HG03432 (cell line): ENCODE data around the gene KLHL42.
A peak's percentile ranks its signal among the peaks of the same experiment; 100 is the strongest.
"Not testable (repeated sequence)": the region's sequence is repeated elsewhere in the genome, so short reads cannot be mapped to it uniquely, and the experiment has no call there.

ENCODE experiments used
- ATAC-seq: cut with Tn5 transposase; IDR thresholded peaks from one replicate; pipeline ENCODE4 v1.9.1; 2021; ENCODE audit warnings: mild to moderate bottlenecking, moderate library complexity; ENCODE audit not compliant: unreplicated experiment

KLHL42 gene

DNA sequence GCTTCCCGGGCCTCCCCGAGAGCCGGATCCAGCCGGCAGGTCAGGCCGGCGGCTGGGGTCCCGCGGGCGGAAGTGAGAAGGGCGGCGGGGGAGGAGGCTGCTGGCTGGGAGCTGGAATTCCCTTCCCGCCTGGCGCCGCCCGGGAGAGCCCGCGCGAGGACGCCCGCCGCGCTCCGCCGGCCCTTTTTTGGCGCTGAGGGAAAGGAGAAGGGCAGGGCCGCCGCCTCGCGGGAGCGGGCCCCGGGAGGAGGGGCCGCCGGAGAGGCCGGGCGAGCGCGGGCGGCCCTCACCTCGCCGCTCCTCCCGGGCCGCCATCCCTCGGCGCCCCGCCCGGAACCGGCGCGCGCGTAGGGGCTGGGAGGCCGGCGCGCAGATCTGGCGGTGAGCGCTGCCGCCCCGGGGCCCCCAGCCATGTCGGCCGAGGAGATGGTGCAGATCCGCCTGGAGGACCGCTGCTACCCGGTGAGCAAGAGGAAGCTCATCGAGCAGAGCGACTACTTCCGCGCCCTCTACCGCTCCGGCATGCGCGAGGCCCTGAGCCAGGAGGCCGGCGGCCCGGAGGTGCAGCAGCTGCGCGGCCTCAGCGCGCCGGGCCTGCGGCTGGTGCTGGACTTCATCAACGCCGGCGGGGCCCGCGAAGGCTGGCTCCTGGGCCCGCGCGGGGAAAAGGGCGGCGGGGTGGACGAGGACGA lies at the start of gene KLHL42, which contains the start of gene MANSC4:
TSS of gene KLHL42 (plus strand) at position 314 of the 692 bp plus-strand sequence. CDS start at position 412, 98 bp downstream.
TSS of gene MANSC4 (minus strand) at position 317 of the 692 bp plus-strand sequence. CDS start 8,960 bp downstream, outside the sequence.
- peak; percentile 81 for ATAC-seq

- no peak for ATAC-seq
These were observed 47.8 kb upstream of the KLHL42 start for GRCh38 chr12:27732281-27732680.

GRCh38 chr12:27733052-27733656 lies 46.9 kb upstream of the KLHL42 start:
- ATAC-seq: peak; percentile 57

DNA sequence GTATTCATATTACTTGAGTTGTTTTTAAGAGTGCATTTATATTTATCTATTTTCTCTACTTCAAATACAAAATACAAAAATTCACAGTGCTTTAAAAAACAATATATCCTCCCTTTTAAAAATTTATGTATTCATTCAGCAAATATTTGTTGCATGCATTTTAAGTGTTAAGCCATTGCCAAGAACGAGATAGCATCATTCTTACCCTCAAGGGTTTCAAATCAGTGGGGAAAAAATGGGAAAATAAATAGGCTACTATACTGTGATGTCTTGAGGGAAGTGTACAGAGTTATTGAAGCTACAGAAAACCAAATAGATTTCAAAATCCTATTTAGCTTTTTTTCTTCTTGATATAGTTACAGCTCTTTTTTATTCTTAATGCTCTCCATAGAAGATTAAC lies 46.2 kb upstream of the KLHL42 start:
- no peak for ATAC-seq

DNA sequence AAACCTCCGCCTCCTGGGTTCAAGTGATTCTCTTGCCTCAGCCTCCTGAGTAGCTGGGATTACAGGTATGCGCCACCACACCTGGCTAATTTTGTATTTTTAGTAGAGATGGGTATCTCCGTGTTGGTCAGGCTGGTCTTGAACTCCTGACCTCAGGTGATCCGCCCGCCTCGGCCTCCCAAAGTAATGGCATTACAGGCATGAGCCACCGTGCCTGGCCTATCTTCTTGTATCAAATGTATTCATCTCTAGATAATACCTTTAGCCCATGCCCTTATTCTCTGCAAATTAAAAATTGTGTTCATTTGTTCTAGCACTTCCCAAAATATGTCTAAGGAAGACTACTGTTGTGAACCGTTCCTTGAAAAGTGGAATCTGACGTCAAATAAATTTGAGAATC lies 45.7 kb upstream of the KLHL42 start:
- ATAC-seq: not testable (repeated sequence)

GRCh38 chr12:27743601-27744000 lies 36.4 kb upstream of the KLHL42 start:
- no peak for ATAC-seq

DNA sequence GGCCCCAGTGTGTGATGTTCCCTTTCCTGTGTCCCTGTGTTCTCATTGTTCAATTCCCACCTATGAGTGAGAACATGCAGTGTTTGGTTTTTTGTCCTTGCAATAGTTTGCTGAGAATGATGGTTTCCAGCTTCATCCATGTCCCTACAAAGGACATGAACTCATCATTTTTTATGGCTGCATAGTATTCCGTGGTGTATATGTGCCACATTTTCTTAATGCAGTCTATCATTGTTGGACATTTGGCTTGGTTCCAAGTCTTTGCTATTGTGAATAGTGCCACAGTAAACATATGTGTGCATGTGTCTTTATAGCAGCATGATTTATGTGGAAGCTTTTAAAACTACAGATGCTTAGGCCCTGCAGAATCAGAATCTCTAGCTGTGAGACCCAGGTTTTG lies 34.3 kb upstream of the KLHL42 start:
- ATAC-seq: not testable (repeated sequence)

- no peak for ATAC-seq
These were observed 32.8 kb upstream of the KLHL42 start for GRCh38 chr12:27747111-27747820.

DNA sequence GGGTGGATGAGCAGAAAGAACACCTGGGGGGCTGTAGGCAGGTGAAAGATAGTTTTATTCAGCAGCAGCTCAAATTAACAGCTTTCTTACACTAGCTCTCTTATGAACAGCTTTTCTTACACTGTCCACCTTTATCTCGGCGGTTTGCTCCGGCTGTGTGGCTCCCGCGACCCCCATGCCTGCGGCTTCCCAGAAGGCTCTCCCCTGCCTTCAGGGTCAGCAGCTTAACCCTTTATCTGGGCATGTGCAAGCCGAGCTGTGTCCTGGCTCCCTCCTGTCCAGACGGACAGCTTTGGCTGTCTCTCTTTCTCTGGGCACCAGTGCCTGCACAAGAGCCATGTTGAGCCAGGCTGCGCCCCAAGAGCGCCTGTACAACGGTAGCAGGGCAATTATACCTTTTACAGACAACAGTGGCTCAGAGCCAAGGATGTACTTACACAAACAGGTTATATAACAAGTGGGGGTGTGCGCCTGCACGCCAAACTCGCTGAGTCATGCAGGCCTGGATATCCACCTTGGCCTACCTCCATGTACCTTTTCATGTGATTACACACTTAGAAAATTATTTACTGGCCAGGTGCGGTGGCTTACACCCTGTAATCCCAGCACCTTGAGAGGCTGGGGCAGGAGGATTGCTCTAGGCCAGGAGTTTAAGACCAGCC lies 28.5 kb upstream of the KLHL42 start:
- no peak for ATAC-seq

DNA sequence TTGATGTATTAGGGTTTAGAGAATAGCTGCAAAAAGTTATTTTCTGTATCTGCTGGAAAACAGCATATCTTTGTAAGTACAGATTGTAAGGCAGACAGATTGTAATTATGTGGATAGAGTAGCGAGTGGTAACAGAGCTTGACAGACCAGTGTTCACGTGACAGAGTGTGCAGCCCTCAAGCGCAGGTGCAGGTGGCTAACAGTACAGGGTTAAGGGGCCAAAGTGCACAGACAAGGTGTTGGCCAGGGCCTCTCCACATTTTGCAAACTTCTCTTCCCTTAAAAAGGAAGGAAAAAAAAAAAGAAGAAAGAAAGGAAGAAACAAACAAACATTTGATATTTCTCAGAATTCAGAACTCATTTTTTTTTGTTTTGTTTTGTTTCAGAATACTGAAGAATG lies 25.2 kb upstream of the KLHL42 start:
- no peak for ATAC-seq

DNA sequence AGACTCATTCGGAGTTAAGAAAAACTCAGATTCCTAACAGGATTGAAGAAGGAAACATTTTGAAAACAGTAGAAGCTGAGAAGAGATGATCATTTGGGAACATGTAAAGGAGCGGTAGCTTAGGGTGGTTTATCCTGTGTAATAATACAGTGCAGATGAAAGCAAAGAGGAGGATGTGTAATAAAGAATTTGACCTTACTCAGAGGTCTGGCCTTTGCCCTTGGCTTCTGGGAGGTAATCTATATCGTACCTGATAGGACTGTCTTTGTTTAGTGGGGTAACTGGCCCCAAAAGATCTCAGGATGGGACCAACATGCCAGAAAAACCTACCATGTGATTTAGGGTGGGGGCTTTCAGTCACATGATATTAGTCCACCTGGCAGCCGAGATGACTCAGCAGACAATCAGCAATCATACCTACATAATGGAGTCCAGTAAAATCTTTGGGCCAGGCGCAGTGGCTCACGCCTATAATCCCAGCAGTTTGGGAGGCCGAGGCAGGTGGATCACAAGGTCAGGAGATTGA lies 23.3 kb upstream of the KLHL42 start:
- ATAC-seq: no peak

- ATAC-seq: no peak
These were observed 17.3 kb upstream of the KLHL42 start for GRCh38 chr12:27762757-27763156.

GRCh38 chr12:27766587-27766986 lies 13.4 kb upstream of the KLHL42 start:
- no peak for ATAC-seq

GRCh38 chr12:27769142-27769673 lies 10.8 kb upstream of the KLHL42 start:
- ATAC-seq: no peak

- no peak for ATAC-seq
These were observed 8.3 kb upstream of the KLHL42 start for GRCh38 chr12:27771481-27772327.

DNA sequence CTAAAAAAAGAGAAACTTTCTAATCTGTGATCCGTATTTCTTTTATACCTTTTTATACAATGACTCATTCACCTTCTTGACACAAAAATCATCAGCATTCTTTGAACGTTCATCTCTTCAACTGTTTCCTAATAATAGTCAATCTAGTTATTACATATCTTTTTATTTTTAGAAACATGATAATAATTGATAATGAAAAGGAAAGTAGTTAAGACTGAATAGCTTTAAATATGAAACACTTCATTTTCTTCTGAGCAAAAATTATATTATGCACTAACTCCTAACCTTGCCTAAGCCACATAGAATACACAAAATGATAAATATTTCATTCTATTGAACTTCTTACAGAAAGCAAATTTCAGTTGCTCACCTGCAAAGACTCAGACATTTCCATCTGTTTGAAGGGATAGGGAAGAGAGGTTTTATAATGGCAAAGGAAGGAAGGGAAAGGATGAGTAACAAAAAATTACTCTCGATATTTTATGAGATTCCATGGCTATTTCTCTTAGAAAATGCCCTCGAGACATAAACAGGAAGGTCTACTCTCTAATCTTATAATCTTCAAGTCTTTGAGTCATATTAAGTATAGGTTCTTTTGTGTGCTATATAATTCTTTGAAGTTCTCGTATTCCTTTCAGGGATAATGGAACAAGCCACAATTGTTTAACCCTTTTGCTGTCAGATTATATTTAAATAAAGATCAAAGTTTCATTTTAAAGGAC lies 7.5 kb upstream of the KLHL42 start:
- ATAC-seq: no peak

DNA sequence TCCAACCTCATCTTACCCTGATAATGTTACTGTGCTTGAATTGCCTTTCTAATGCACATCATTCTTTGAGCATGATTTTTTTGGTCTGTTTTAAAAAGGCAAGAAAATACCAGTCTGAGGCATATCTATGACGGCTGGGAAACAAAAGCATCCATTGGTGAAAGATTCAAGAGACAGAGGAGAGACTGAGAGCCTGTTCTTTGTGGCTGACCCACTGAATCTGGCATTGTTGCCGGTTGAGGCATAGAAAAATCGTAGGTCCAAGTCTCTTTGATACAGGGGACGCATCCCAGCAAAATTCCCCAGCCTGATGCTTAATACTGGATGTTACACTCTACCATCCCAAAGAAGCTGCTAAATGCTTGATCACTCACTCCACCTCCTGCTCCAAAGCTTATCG lies 2.9 kb upstream of the KLHL42 start:
- no peak for ATAC-seq

DNA sequence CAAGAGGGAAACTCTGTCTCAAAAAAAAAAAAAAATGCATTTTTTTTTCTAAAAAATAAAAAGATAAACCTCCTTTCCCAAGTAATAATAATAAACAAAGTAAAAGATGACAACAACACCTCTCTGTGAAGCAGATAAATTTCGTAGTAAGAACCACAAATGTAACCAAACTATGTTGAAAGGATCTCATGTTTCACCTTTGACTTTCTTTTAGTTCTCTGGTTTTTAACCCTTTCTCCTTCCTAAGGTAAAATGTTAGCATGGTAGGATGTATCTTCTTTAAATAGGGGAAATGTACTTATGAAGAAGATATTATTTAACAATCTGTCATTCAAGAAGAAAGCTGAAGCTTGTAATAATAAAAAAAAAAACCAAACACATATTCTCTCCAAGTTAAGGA lies 1.8 kb upstream of the KLHL42 start:
- ATAC-seq: no peak

- peak; percentile 18 for ATAC-seq
These were observed 565 bp upstream of the KLHL42 start for GRCh38 chr12:27779416-27779919.
